ENCODE results near the gene PBOV1.

Gene PBOV1

DNA sequence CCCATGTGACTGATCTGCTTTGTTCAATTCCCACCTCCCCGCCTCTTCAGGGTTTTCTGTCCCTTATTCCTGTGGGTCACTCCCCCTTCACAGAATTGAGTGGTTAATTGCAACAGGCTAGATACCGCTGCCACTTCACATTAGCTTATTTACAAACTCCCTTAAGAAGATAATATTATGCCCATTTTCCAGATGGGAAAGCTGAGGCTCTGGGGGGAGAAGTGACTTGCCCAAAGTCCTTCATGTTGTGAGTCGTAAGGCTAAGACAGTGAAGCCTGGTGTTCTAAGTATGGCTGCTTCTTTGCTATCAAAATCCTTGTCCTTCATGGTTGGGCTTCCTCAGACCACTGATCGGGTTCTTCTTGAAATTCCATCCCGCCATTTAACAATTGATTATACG, 39.9 kb upstream of the PBOV1 start:
- TF ChIP-seq, protein P1, sequence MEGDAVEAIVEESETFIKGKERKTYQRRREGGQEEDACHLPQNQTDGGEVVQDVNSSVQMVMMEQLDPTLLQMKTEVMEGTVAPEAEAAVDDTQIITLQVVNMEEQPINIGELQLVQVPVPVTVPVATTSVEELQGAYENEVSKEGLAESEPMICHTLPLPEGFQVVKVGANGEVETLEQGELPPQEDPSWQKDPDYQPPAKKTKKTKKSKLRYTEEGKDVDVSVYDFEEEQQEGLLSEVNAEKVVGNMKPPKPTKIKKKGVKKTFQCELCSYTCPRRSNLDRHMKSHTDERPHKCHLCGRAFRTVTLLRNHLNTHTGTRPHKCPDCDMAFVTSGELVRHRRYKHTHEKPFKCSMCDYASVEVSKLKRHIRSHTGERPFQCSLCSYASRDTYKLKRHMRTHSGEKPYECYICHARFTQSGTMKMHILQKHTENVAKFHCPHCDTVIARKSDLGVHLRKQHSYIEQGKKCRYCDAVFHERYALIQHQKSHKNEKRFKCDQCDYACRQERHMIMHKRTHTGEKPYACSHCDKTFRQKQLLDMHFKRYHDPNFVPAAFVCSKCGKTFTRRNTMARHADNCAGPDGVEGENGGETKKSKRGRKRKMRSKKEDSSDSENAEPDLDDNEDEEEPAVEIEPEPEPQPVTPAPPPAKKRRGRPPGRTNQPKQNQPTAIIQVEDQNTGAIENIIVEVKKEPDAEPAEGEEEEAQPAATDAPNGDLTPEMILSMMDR (IDR thresholded peaks at IDR 0.05; ENCODE audit: control extremely low read depth, extremely low read depth, low read depth, missing control alignments): no peak
- POLR2A ChIA-PET: no interaction called here
- DNase-seq (ENCODE audit: extremely low spot score): no peak
- CTCF ChIA-PET: no interaction called here

- TF ChIP-seq, protein P1 (IDR thresholded peaks at IDR 0.05; ENCODE audit: control extremely low read depth, extremely low read depth, low read depth, missing control alignments): no peak
- POLR2A ChIA-PET: no interaction called here
- CTCF ChIA-PET: interaction anchor here (1.3 kb wide), 1 partner anchor 40 kb away, joined by 3 read pairs; no protein-coding TSS in a partner anchor
- no peak for DNase-seq (ENCODE audit: extremely low spot score)
Measured at GRCh38 chr6:138257638-138258040, 39.3 kb upstream of the PBOV1 start.

DNA sequence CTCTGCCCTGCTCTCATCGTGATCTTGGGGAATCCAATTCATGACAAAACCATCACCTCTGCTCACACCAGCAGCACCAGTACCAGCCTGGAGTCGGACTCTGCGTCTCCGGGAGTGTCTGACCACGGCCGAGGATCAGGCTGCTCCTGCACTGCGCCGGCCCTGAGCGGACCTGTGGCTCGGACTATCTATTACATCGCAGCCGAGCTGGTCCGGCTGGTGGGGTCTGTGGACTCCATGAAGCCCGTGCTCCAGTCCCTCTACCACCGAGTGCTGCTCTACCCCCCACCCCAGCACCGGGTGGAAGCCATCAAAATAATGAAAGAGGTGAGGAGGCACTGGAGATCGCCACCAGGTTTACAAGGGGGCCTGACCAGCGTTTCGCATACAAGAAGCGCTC, 37.2 kb upstream of the PBOV1 start:
- DNase-seq (ENCODE audit: extremely low spot score): no peak
- POLR2A ChIA-PET: no interaction called here
- TF ChIP-seq, protein P1 (IDR thresholded peaks at IDR 0.05; ENCODE audit: control extremely low read depth, extremely low read depth, low read depth, missing control alignments): no peak
- CTCF ChIA-PET: no interaction called here

GRCh38 chr6:138253731-138254130, 35.4 kb upstream of the PBOV1 start:
- DNase-seq (ENCODE audit: extremely low spot score): no peak
- TF ChIP-seq, protein P1 (IDR thresholded peaks at IDR 0.05; ENCODE audit: control extremely low read depth, extremely low read depth, low read depth, missing control alignments): no peak
- ChIA-PET POLR2A (no interaction called here), CTCF (no interaction called here)

GRCh38 chr6:138250513-138251247, 32.4 kb upstream of the PBOV1 start:
- TF ChIP-seq, protein P1 (IDR thresholded peaks at IDR 0.05; ENCODE audit: control extremely low read depth, extremely low read depth, low read depth, missing control alignments): no peak
- no peak for DNase-seq (ENCODE audit: extremely low spot score)
- POLR2A ChIA-PET: no interaction called here
- CTCF ChIA-PET: no interaction called here

- TF ChIP-seq, protein P1 (IDR thresholded peaks at IDR 0.05; ENCODE audit: control extremely low read depth, extremely low read depth, low read depth, missing control alignments): no peak
- CTCF ChIA-PET: no interaction called here
- DNase-seq (ENCODE audit: extremely low spot score): no peak
- POLR2A ChIA-PET: no interaction called here
Measured at GRCh38 chr6:138250053-138250452, 31.8 kb upstream of the PBOV1 start.
